A549 (cell line): ENCODE results near the gene NOL3.

Source experiments
- BHLHE40 ChIP-seq: IDR thresholded peaks from 2 replicates; pipeline ENCODE4 v1.6.1; 2012; ENCODE audit warnings: low read depth, low read length, inconsistent platforms
- NPAS2 ChIP-seq: fragments of 250-450 bp; sonication (Bioruptor Pico); IDR thresholded peaks from 2 replicates; pipeline ENCODE4 v1.8.0; 2022; ENCODE audit warnings: mild to moderate bottlenecking, moderate library complexity, borderline replicate concordance
- POLR2A ChIP-seq: IDR thresholded peaks from 2 replicates; pipeline ENCODE4 v1.6.1; 2012; ENCODE audit warnings: mild to moderate bottlenecking, low read length
- TF ChIP-seq, protein P1 (sequence below): fragments of >200 bp; sonication (Bioruptor Twin); formaldehyde crosslinking; IDR thresholded peaks from 3 replicates; pipeline ENCODE4 v1.5.1; 2016
- TF ChIP-seq, protein P2 (sequence below): IDR thresholded peaks from 2 replicates; pipeline ENCODE4 v1.6.1; 2012
- TF ChIP-seq, protein P3 (sequence below): fragments of 200-600 bp; sonication (generic); IDR thresholded peaks from 2 replicates; pipeline ENCODE4 v1.6.1; 2016; ENCODE audit warnings: antibody characterized with exemption, mild to moderate bottlenecking, moderate library complexity

DNA sequence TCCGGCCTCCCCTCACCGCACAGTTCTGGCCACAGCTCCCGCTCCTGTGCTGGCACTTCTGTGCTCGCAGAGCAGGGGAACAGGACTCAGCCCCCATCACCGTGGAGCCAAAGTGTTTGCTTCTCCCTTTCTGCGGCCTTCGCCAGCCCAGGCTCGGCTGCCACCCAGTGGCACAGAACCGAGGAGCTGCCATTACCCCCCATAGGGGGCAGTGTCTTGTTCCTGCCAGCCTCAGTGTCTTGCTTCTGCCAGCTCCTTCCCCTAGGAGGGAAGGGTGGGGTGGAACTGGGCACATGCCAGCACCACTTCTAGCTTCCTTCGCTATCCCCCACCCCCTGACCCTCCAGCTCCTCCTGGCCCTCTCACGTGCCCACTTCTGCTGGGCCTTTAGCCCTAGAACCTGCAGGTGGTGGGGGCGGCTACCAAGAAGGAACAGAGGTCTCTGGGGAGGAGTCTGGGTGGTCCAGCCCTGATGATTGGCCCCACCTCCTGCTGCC is 27.9 kb downstream of the NOL3 start:
- TF ChIP-seq, protein P1, sequence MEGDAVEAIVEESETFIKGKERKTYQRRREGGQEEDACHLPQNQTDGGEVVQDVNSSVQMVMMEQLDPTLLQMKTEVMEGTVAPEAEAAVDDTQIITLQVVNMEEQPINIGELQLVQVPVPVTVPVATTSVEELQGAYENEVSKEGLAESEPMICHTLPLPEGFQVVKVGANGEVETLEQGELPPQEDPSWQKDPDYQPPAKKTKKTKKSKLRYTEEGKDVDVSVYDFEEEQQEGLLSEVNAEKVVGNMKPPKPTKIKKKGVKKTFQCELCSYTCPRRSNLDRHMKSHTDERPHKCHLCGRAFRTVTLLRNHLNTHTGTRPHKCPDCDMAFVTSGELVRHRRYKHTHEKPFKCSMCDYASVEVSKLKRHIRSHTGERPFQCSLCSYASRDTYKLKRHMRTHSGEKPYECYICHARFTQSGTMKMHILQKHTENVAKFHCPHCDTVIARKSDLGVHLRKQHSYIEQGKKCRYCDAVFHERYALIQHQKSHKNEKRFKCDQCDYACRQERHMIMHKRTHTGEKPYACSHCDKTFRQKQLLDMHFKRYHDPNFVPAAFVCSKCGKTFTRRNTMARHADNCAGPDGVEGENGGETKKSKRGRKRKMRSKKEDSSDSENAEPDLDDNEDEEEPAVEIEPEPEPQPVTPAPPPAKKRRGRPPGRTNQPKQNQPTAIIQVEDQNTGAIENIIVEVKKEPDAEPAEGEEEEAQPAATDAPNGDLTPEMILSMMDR = peak; percentile 76
- TF ChIP-seq, protein P2, sequence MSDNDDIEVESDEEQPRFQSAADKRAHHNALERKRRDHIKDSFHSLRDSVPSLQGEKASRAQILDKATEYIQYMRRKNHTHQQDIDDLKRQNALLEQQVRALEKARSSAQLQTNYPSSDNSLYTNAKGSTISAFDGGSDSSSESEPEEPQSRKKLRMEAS = no peak
- TF ChIP-seq POLR2A = no peak
- TF ChIP-seq BHLHE40 = no peak
- TF ChIP-seq, protein P3, sequence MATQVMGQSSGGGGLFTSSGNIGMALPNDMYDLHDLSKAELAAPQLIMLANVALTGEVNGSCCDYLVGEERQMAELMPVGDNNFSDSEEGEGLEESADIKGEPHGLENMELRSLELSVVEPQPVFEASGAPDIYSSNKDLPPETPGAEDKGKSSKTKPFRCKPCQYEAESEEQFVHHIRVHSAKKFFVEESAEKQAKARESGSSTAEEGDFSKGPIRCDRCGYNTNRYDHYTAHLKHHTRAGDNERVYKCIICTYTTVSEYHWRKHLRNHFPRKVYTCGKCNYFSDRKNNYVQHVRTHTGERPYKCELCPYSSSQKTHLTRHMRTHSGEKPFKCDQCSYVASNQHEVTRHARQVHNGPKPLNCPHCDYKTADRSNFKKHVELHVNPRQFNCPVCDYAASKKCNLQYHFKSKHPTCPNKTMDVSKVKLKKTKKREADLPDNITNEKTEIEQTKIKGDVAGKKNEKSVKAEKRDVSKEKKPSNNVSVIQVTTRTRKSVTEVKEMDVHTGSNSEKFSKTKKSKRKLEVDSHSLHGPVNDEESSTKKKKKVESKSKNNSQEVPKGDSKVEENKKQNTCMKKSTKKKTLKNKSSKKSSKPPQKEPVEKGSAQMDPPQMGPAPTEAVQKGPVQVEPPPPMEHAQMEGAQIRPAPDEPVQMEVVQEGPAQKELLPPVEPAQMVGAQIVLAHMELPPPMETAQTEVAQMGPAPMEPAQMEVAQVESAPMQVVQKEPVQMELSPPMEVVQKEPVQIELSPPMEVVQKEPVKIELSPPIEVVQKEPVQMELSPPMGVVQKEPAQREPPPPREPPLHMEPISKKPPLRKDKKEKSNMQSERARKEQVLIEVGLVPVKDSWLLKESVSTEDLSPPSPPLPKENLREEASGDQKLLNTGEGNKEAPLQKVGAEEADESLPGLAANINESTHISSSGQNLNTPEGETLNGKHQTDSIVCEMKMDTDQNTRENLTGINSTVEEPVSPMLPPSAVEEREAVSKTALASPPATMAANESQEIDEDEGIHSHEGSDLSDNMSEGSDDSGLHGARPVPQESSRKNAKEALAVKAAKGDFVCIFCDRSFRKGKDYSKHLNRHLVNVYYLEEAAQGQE = no peak
- TF ChIP-seq NPAS2 (CRISPR knock-in tag) = no peak
